Neutrophil (primary cell): Measurements from ENCODE around the gene GBP5.
A peak's percentile ranks its signal among the peaks of the same experiment; 100 is the strongest.
"Not testable (repeated sequence)": the region's sequence is repeated elsewhere in the genome, so short reads cannot be mapped to it uniquely, and the experiment has no call there.

Source experiments
- H3K27ac ChIP-seq: fragments of 200-600 bp; sonication (generic); 2 replicates; pipeline ENCODE4 v1.5.1; 2016; ENCODE audit warnings: mild to moderate bottlenecking, moderate library complexity
- H3K27me3 ChIP-seq: fragments of 200-600 bp; sonication (generic); 2 replicates; pipeline ENCODE4 v1.6.0; 2016; ENCODE audit warnings: mild to moderate bottlenecking
- H3K36me3 ChIP-seq: fragments of 200-600 bp; sonication (generic); 2 replicates; pipeline ENCODE4 v1.5.1; 2017
- H3K4me1 ChIP-seq, 2 experiments: fragments of 200-600 bp in 1 of 2; sonication (generic) in 1 of 2; 1 replicate in 1 of 2; 2 replicates in 1 of 2; pipeline versions ENCODE4 v1.5.1 to v1.6.1; 2013 to 2016; ENCODE audit warnings: low read depth in 1 of 2, low read length in 1 of 2, mild to moderate bottlenecking in 1 of 2, moderate library complexity in 1 of 2; ENCODE audit not compliant: control insufficient read depth in 1 of 2, insufficient read depth in 1 of 2
- H3K4me3 ChIP-seq, 2 experiments: fragments of 200-600 bp in 1 of 2; sonication (generic) in 1 of 2; 1 replicate in 1 of 2; 2 replicates in 1 of 2; pipeline ENCODE4 v1.5.1; 2013 to 2016; ENCODE audit warnings: low read depth in 1 of 2, low read length in 1 of 2, mild to moderate bottlenecking in 1 of 2, moderate library complexity in 1 of 2
- H3K9me3 ChIP-seq: fragments of 200-600 bp; sonication (generic); 2 replicates; pipeline ENCODE4 v1.5.1; 2016
- TF ChIP-seq, protein P1 (sequence below): fragments of 200-600 bp; sonication (generic); IDR thresholded peaks from 2 replicates; pipeline ENCODE4 v1.5.1; 2016; ENCODE audit warnings: antibody characterized with exemption

GBP5 gene, protein sequence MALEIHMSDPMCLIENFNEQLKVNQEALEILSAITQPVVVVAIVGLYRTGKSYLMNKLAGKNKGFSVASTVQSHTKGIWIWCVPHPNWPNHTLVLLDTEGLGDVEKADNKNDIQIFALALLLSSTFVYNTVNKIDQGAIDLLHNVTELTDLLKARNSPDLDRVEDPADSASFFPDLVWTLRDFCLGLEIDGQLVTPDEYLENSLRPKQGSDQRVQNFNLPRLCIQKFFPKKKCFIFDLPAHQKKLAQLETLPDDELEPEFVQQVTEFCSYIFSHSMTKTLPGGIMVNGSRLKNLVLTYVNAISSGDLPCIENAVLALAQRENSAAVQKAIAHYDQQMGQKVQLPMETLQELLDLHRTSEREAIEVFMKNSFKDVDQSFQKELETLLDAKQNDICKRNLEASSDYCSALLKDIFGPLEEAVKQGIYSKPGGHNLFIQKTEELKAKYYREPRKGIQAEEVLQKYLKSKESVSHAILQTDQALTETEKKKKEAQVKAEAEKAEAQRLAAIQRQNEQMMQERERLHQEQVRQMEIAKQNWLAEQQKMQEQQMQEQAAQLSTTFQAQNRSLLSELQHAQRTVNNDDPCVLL

DNA sequence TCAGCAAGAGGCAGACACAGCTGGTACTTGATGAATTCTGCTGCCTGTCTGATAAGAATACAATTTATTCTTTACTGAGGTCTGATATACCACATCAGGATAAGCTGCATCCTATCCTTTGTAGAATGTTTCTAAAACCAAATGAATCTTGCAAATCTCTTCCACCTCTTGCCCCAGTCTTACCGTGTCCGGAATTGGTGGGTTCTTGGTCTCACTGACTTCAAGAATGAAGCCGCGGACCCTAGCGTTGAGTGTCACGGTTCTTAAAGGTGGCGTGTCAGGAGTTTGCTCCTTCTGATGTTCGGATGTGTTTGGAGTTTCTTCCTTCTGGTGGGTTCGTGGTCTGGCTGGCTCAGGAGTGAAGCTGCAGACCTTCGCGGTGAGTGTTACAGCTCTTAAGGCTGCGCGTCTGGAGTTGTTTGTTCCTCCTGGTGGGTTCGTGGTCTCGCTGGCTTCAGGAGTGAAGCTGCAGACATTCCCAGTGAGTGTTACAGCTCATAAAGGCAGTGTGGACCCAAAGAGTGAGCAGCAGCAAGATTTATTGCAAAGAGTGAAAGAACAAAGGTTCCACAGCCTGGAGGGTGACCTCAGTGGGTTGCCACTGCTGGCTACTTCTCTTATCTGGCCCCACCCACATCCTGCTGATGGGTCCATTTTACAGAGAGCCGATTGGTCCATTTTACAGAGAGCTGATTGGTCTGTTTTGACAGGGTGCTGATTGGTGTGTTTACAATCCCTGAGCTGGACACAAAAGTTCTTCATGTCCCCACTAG is at the start of gene GBP5:
GBP5 (minus strand) TSS at position 592 of the 773 bp plus-strand sequence. CDS start 3,305 bp downstream, outside the sequence.
- Histone ChIP-seq H3K36me3 (peaks cover 14% of the 10 kb centered on the region), H3K4me1 (peaks cover 20 to 33% of the 10 kb centered on the region in 2 experiments), H3K27ac (peak within 1 kb of the TSS; percentile 87), H3K4me3 (peak within 1 kb of the TSS; percentile 62 to 68)
- TF ChIP-seq, protein P1, sequence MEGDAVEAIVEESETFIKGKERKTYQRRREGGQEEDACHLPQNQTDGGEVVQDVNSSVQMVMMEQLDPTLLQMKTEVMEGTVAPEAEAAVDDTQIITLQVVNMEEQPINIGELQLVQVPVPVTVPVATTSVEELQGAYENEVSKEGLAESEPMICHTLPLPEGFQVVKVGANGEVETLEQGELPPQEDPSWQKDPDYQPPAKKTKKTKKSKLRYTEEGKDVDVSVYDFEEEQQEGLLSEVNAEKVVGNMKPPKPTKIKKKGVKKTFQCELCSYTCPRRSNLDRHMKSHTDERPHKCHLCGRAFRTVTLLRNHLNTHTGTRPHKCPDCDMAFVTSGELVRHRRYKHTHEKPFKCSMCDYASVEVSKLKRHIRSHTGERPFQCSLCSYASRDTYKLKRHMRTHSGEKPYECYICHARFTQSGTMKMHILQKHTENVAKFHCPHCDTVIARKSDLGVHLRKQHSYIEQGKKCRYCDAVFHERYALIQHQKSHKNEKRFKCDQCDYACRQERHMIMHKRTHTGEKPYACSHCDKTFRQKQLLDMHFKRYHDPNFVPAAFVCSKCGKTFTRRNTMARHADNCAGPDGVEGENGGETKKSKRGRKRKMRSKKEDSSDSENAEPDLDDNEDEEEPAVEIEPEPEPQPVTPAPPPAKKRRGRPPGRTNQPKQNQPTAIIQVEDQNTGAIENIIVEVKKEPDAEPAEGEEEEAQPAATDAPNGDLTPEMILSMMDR: peak; percentile 35
- H3K27me3 ChIP-seq, H3K9me3 ChIP-seq: not testable (repeated sequence)

DNA sequence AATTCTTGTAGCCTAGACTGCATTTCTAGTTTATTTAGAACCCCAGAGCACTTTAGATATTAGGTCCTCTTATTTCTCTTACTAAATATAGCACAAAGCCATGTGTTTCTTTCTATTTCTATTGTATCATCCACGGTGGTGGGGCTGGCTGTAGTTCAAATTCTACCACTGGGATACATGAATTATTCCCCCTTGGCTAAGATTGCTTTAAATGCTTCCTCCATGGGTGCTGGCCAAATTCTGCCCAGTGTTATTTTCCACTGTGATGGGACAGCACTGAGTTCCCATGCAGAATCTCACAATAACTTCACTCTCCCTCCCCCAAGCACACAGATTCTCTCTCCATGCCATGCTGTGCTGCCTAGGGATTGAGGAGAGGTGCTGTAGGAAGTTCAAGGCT is 49.7 kb upstream of the GBP5 start:
- H3K4me3 ChIP-seq: no peak overlapping the region
- no peak overlapping the region for H3K27ac ChIP-seq
- H3K9me3 ChIP-seq: no peaks in the 10 kb centered on the region
- H3K27me3 ChIP-seq: no peaks in the 10 kb centered on the region
- H3K4me1 ChIP-seq: no peaks in the 10 kb centered on the region
- H3K36me3 ChIP-seq: no peaks in the 10 kb centered on the region
- TF ChIP-seq, protein P1: no peak

DNA sequence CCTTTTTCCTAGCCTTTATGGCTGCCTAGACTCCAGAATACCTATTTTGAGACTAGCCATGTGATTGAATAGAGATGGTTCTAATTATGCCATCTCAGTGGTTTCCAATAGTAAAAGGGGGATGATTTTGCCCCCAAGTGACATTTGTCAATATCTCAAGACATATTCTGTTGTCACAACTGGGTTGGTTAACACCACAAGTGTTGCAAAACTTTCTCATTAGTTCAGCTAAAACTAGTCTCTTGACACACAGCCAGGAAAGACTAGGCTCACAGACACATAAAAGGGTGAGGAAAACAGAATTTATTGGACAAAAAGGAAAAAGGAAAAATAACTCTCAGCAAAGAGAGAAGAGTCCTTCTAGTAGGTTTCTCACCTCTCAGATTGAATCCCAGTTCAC is 39.9 kb upstream of the GBP5 start:
- no peaks in the 10 kb centered on the region for H3K27me3 ChIP-seq
- peak overlapping the region; percentile 60 for H3K27ac ChIP-seq
- H3K4me3 ChIP-seq: no peak overlapping the region
- TF ChIP-seq, protein P1: no peak
- peaks cover 32 to 35% of the 10 kb centered on the region in 2 experiments for H3K4me1 ChIP-seq
- H3K36me3 ChIP-seq: no peaks in the 10 kb centered on the region
- H3K9me3 ChIP-seq: peaks cover 6% of the 10 kb centered on the region

DNA sequence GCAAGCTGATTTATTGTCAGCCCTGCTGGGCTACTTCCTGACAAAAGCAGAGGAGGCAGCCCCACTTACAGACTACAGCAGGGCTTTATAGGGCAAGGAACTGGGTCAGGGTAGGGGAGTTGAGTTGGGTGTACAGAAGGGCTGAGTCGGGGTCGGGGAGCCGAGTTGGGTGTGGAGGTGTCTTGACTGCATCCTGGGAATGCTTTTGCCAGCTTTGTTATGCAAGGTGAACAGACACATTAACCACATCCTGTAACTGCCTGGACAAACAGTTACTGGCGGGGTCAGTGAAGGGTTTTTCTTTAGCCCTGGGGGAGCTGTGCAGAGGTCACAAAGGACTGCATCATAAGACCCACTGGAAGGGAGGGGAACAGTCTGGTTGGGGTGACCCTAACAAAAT is 39.1 kb upstream of the GBP5 start:
- Histone ChIP-seq H3K27me3 (no peaks in the 10 kb centered on the region), H3K36me3 (no peaks in the 10 kb centered on the region), H3K9me3 (peaks cover 6% of the 10 kb centered on the region), H3K4me3 (peak overlapping the region in 1 of 2 experiments; percentile 16), H3K4me1 (peaks cover 32 to 35% of the 10 kb centered on the region in 2 experiments), H3K27ac (peak overlapping the region; percentile 75)
- TF ChIP-seq, protein P1: no peak

DNA sequence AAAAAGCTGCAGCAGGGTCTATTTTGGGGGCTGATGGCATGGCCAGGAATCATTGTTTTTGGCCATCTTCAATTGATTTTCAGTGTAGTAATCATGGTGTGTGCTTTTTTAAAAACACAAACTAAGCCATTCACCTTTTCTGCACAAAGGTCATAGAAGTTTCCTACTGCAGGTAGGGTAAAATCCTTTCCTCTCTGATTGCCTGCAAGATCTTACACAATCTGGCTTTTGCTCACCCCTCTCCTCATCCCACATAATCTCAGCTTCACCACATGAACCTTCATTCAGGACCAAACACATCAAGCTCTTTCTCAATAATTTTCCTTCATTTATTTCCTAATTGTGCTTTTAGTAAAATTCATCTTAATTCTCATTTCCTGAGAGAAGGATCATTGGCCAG is 38.3 kb upstream of the GBP5 start:
- peaks cover 4% of the 10 kb centered on the region for H3K9me3 ChIP-seq
- H3K4me1 ChIP-seq: peaks cover 32 to 35% of the 10 kb centered on the region in 2 experiments
- no peaks in the 10 kb centered on the region for H3K36me3 ChIP-seq
- TF ChIP-seq, protein P1: no peak
- peak overlapping the region; percentile 75 for H3K27ac ChIP-seq
- H3K4me3 ChIP-seq: no peak overlapping the region
- no peaks in the 10 kb centered on the region for H3K27me3 ChIP-seq
